ENCODE results near the gene COPS3. TPM values are rescaled to one million over a fixed set of nuclear protein-coding genes. Genes with fewer than 3 reads are reported as not detected.
"Not testable (repeated sequence)": the region's sequence is repeated elsewhere in the genome, so short reads cannot be mapped to it uniquely, and the experiment has no call there.

Gene COPS3
- total RNA-seq, 6 experiments from 2014 or later = 82.3 to 93.7 (median 86.7) TPM

DNA sequence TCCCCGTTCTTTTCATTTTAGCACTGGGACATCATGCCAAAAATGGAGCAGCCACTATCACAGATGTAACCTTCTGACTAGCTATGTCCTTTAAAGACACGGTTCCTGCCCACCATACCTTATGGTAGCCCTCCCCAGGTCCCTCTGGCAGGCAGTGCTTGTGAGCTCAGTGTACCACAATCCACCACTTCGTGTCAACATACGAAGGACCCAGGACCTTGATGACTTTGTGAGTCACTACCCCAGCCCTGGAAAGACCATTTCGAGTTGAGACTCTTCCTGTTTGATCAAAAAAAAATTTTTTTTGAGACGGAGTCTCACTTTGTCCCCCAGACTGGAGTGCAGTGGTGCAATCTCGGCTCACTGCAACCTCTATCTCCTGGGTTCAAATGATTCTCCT is 23.0 kb downstream of the COPS3 start:
- no peaks in the 10 kb centered on the region for H3K27me3 Mint-ChIP-seq (ENCODE audit: insufficient read depth)
- no peak overlapping the region for H3K27ac Mint-ChIP-seq
- TF ChIP-seq, protein P1, sequence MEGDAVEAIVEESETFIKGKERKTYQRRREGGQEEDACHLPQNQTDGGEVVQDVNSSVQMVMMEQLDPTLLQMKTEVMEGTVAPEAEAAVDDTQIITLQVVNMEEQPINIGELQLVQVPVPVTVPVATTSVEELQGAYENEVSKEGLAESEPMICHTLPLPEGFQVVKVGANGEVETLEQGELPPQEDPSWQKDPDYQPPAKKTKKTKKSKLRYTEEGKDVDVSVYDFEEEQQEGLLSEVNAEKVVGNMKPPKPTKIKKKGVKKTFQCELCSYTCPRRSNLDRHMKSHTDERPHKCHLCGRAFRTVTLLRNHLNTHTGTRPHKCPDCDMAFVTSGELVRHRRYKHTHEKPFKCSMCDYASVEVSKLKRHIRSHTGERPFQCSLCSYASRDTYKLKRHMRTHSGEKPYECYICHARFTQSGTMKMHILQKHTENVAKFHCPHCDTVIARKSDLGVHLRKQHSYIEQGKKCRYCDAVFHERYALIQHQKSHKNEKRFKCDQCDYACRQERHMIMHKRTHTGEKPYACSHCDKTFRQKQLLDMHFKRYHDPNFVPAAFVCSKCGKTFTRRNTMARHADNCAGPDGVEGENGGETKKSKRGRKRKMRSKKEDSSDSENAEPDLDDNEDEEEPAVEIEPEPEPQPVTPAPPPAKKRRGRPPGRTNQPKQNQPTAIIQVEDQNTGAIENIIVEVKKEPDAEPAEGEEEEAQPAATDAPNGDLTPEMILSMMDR (IDR thresholded peaks at IDR 0.05) = no peak
- no peaks in the 10 kb centered on the region for H3K9me3 Mint-ChIP-seq
- no peaks in the 10 kb centered on the region for H3K4me1 Mint-ChIP-seq (ENCODE audit: low read depth)
- H3K4me3 Mint-ChIP-seq = no peak overlapping the region
- H3K36me3 Mint-ChIP-seq (ENCODE audit: low read depth) = peaks cover 29% of the 10 kb centered on the region
- no peak for DNase-seq

DNA sequence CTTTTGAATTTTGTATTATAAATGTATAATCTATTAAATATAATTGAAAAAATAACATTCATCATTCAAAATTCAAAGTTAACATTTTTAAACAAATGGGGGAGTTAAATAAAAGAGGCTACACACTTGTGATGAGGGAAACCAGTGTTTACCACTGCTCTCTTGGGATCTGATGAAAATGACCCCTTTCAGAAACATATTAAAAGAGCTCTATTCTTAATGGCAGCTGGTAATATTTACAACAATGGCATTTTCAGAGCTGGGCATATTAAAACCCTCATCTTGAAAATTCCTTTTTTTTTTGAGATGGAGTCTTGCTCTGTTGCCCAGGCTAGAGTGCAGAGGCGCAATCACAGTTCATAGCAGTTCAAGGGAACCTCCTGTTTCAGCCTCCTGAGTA is 24.7 kb downstream of the COPS3 start:
- Mint-ChIP-seq H3K27me3 (ENCODE audit: insufficient read depth) (no peaks in the 10 kb centered on the region), H3K4me3 (no peak overlapping the region), H3K36me3 (ENCODE audit: low read depth) (peaks cover 40% of the 10 kb centered on the region), H3K4me1 (ENCODE audit: low read depth) (no peaks in the 10 kb centered on the region), H3K9me3 (no peaks in the 10 kb centered on the region), H3K27ac (no peak overlapping the region)
- no peak for DNase-seq
- TF ChIP-seq, protein P1 (IDR thresholded peaks at IDR 0.05) = no peak

DNA sequence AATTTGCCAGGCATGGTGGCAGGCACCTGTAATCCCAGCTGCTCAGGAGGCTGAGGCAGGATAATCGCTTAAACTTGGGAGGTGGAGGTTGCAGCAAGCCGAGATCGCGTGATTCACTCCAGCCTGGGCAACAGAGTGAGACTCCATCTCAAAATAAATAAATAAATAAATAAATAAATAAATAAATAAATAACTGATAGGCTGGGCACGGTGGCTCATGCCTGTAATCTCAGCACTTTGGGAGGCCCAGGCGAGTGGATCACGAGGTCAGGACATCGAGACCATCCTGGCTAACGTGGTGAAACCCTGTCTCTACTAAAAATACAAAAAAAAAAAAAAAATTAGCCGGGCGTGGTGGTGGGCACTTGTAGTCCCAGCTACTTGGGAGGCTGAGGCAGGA is 25.4 kb downstream of the COPS3 start:
- peaks cover 42% of the 10 kb centered on the region for H3K36me3 Mint-ChIP-seq (ENCODE audit: low read depth)
- DNase-seq; H3K4me3 Mint-ChIP-seq; H3K27ac Mint-ChIP-seq; H3K9me3 Mint-ChIP-seq; H3K4me1 Mint-ChIP-seq (ENCODE audit: low read depth); H3K27me3 Mint-ChIP-seq (ENCODE audit: insufficient read depth): not testable (repeated sequence)

DNA sequence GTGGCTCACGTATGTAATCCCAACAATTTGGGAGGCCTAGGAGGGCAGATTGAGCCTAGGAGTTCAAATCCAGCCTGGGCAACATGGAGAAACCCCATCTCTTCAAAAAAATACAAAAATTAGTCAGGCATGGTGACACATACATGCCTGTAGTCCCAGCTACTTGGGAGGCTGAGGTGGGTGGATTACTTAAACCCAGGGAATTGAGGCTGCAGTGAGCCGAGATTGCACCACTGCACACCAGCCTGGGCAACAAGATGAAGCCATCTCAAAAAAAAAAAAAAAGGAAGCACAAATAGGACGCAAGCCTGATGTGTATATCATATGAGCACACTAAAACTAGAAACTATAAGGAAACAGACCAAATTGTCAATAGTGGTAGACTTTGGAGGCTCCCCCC is 27.0 kb downstream of the COPS3 start:
- no peak for DNase-seq
- Mint-ChIP-seq H3K27ac (no peak overlapping the region), H3K4me3 (no peak overlapping the region), H3K9me3 (no peaks in the 10 kb centered on the region), H3K36me3 (ENCODE audit: low read depth) (peaks cover 38% of the 10 kb centered on the region), H3K4me1 (ENCODE audit: low read depth) (no peaks in the 10 kb centered on the region), H3K27me3 (ENCODE audit: insufficient read depth) (no peaks in the 10 kb centered on the region)
- TF ChIP-seq, protein P1 (IDR thresholded peaks at IDR 0.05) = no peak

DNA sequence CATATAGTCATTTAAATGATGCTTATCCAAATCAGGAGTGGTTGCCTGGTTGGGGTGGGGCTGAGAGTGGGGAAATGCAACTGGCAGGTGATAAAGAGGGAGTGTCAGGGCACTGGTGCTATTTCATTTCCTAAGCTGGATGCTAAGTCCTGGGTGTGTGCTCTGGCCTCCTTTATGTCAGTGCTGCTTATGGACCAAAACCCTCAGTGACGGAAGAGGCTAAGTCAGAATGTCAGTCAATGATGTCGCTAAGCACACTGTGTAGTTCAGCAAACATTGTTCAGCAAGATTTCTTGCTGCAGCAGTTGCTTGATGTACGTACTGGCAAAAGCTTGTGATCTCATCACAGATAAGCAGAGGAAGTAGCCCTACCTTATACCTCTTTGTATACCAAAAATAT is 27.6 kb downstream of the COPS3 start:
- TF ChIP-seq, protein P1 (IDR thresholded peaks at IDR 0.05) = no peak
- Mint-ChIP-seq H3K36me3 (ENCODE audit: low read depth) (peaks cover 36% of the 10 kb centered on the region), H3K4me3 (no peak overlapping the region), H3K4me1 (ENCODE audit: low read depth) (no peaks in the 10 kb centered on the region), H3K9me3 (no peaks in the 10 kb centered on the region), H3K27me3 (ENCODE audit: insufficient read depth) (no peaks in the 10 kb centered on the region), H3K27ac (no peak overlapping the region)
- DNase-seq = no peak

DNA sequence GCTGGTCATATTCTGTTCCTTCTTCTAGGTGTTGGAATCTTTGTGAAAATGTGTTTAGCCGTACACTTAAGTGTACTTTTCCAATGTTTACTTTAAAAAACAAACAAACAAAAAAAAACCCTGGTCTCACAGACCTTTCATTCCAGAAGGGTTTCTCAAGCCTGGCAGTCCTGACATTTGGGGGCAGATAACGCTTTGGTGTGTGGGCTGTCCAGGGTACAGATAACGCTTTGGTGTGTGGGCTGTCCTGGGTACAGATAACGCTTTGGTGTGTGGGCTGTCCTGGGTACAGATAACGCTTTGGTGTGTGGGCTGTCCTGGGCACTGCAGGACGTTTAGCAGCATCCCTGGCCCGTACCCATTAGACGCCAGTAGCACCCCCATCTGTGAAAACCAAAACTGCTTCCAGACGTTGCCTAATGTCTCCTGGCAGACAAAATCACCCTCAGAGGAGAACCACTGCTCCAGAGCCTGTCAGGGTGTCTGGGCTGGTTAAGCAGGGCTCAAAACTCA is 28.8 kb downstream of the COPS3 start:
- H3K9me3 Mint-ChIP-seq = no peaks in the 10 kb centered on the region
- H3K27me3 Mint-ChIP-seq (ENCODE audit: insufficient read depth) = no peaks in the 10 kb centered on the region
- H3K36me3 Mint-ChIP-seq (ENCODE audit: low read depth) = peaks cover 36% of the 10 kb centered on the region
- TF ChIP-seq, protein P1 (IDR thresholded peaks at IDR 0.05) = no peak
- no peak overlapping the region for H3K4me3 Mint-ChIP-seq
- H3K27ac Mint-ChIP-seq = no peak overlapping the region
- DNase-seq = no peak
- H3K4me1 Mint-ChIP-seq (ENCODE audit: low read depth) = no peaks in the 10 kb centered on the region
